A549 (cell line): ENCODE results near the gene PPP1R13L. TPM values are rescaled to one million over a fixed set of nuclear protein-coding genes. Genes with fewer than 3 reads are reported as not detected.
A peak's percentile ranks its signal among the peaks of the same experiment; 100 is the strongest.

Experiments used
- ATAC-seq, 2 experiments: fragments of 200-7000 bp in 1 of 2; fragments of >200 bp in 1 of 2; cut with Nextera tagmentation in 1 of 2; cut with Tn5 transposase in 1 of 2; 3 replicates each; pipeline versions ENCODE4 v1.8.0 to v1.9.1; 2018 to 2020; ENCODE audit warnings: mild to moderate bottlenecking in 1 of 2, moderate library complexity in 1 of 2
- CTCF ChIA-PET: fragments of 300-600 bp; sonication (Branson Sonifier 250); formaldehyde crosslinking; extraction: SDS; loops from one replicate; lab custom pipeline; 2021; ENCODE audit warnings: antibody characterized with exemption, inconsistent platforms; lab: Yijun Ruan, JAX
- POLR2A ChIA-PET: fragments of 350-600 bp; formaldehyde crosslinking; extraction: SDS; loops from one replicate; lab custom pipeline; 2021; ENCODE audit warnings: antibody characterized with exemption, inconsistent platforms; lab: Yijun Ruan, JAX
- DNase-seq, 2 experiments: peaks; one replicate each; pipeline versions ENCODE4 v3.0.0 to v3.0.0-alpha.2; 2011 to 2016; ENCODE audit warnings: low read depth in 1 of 2, low spot score in 1 of 2
- FAIRE-seq: peaks from 2 replicates; lab custom pipeline; 2011; peaks lifted over from hg19 to GRCh38; lab: Jason Lieb, UNC
- H3K27ac ChIP-seq, 2 experiments: fragments of >200 bp; sonication (Bioruptor Twin); formaldehyde crosslinking; 3 replicates each; pipeline ENCODE4 v1.5.1; 2016 to 2017
- H3K4me1 ChIP-seq: fragments of >200 bp; sonication (Bioruptor Twin); formaldehyde crosslinking; 3 replicates; pipeline ENCODE4 v1.6.1; 2016
- H3K4me2 ChIP-seq: fragments of >200 bp; sonication (Bioruptor Twin); formaldehyde crosslinking; 3 replicates; pipeline ENCODE4 v1.6.1; 2016
- H3K4me3 ChIP-seq: fragments of >200 bp; sonication (Bioruptor Twin); formaldehyde crosslinking; 3 replicates; pipeline ENCODE4 v1.5.1; 2016
- H3K9me3 ChIP-seq: fragments of >200 bp; sonication (Bioruptor Twin); formaldehyde crosslinking; 3 replicates; pipeline ENCODE4 v1.6.1; 2016
- ATOH8 ChIP-seq: fragments of 250-450 bp; sonication (Bioruptor Pico); IDR thresholded peaks from 2 replicates; pipeline ENCODE4 v1.5.0; 2020; ENCODE audit warnings: low read depth, mild to moderate bottlenecking, moderate library complexity
- CBX2 ChIP-seq: fragments of 200-600 bp; sonication (generic); IDR thresholded peaks from 2 replicates; pipeline ENCODE4 v1.6.1; 2016; ENCODE audit warnings: low read depth, mild to moderate bottlenecking, borderline replicate concordance
- CHD2 ChIP-seq: fragments of 150-350 bp; IDR thresholded peaks from 2 replicates; pipeline ENCODE4 v1.6.1; 2014; ENCODE audit warnings: low read length; ENCODE audit not compliant: partially characterized antibody
- CHD4 ChIP-seq: fragments of 200-600 bp; sonication (generic); IDR thresholded peaks from 2 replicates; pipeline ENCODE4 v1.6.1; 2016; ENCODE audit warnings: antibody characterized with exemption, mild to moderate bottlenecking, borderline replicate concordance
- EHF ChIP-seq: fragments of 250-450 bp; sonication (Bioruptor Pico); IDR thresholded peaks from 2 replicates; pipeline ENCODE4 v1.5.0; 2020; ENCODE audit warnings: mild to moderate bottlenecking
- EHMT2 ChIP-seq: fragments of 200-600 bp; sonication (generic); IDR thresholded peaks from 2 replicates; pipeline ENCODE4 v1.6.1; 2016; ENCODE audit warnings: antibody characterized with exemption, low read depth, mild to moderate bottlenecking, moderate library complexity
- EP300 ChIP-seq, 2 experiments: fragments of >200 bp; sonication (Bioruptor Twin); formaldehyde crosslinking; IDR thresholded peaks; 2 replicates in 1 of 2; 3 replicates in 1 of 2; pipeline ENCODE4 v1.6.1; 2016 to 2017
- FOSB ChIP-seq: fragments of 250-450 bp; sonication (Bioruptor Pico); IDR thresholded peaks from 2 replicates; pipeline ENCODE4 v1.5.0; 2020; ENCODE audit warnings: mild to moderate bottlenecking, moderate library complexity
- FOXS1 ChIP-seq: fragments of 250-450 bp; sonication (Bioruptor Pico); IDR thresholded peaks from 2 replicates; pipeline ENCODE4 v1.5.0; 2020; ENCODE audit warnings: mild to moderate bottlenecking, moderate library complexity
- HEYL ChIP-seq: fragments of 250-450 bp; sonication (Bioruptor Pico); IDR thresholded peaks from 2 replicates; pipeline ENCODE4 v1.8.0; 2021; ENCODE audit warnings: mild to moderate bottlenecking, moderate library complexity
- HOXB13 ChIP-seq: fragments of 250-450 bp; sonication (Bioruptor Pico); IDR thresholded peaks from 2 replicates; pipeline ENCODE4 v1.5.0; 2020; ENCODE audit warnings: low read depth, mild to moderate bottlenecking, moderate library complexity
- HOXB5 ChIP-seq: fragments of 250-450 bp; sonication (Bioruptor Pico); IDR thresholded peaks from 2 replicates; pipeline ENCODE4 v1.5.0; 2020; ENCODE audit warnings: mild to moderate bottlenecking, moderate library complexity
- KDM1A ChIP-seq: fragments of 200-600 bp; sonication (generic); IDR thresholded peaks from 2 replicates; pipeline ENCODE4 v1.6.1; 2016; ENCODE audit warnings: low read depth, mild to moderate bottlenecking
- MAZ ChIP-seq: fragments of 150-350 bp; IDR thresholded peaks from 2 replicates; pipeline ENCODE4 v1.6.1; 2014; ENCODE audit warnings: antibody characterized with exemption, low read depth, low read length, borderline replicate concordance
- NR3C1 ChIP-seq: fragments of >200 bp; sonication (Bioruptor Twin); formaldehyde crosslinking; IDR thresholded peaks from 3 replicates; pipeline ENCODE4 v1.6.1; 2017
- PHF8 ChIP-seq: fragments of 200-600 bp; sonication (generic); IDR thresholded peaks from 2 replicates; pipeline ENCODE4 v1.6.1; 2016; ENCODE audit warnings: low read depth, mild to moderate bottlenecking, antibody characterized with exemption, moderate library complexity, borderline replicate concordance
- POLR2A ChIP-seq: IDR thresholded peaks from 2 replicates; pipeline ENCODE4 v1.6.1; 2012; ENCODE audit warnings: mild to moderate bottlenecking, low read length
- POLR2AphosphoS2 ChIP-seq: conservative IDR thresholded peaks from 2 replicates; pipeline ENCODE4 v1.6.1; 2012; ENCODE audit warnings: low read length, improper control_type of control experiment, inconsistent platforms
- RARB ChIP-seq: fragments of 250-450 bp; sonication (Bioruptor Pico); IDR thresholded peaks from 2 replicates; pipeline ENCODE4 v1.8.0; 2021; ENCODE audit warnings: mild to moderate bottlenecking, moderate library complexity
- RFX5 ChIP-seq: fragments of 450-650 bp; IDR thresholded peaks from 2 replicates; pipeline ENCODE4 v1.7.1; 2014; ENCODE audit warnings: antibody characterized with exemption, mild to moderate bottlenecking, moderate library complexity
- RNF2 ChIP-seq: fragments of 200-600 bp; sonication (generic); IDR thresholded peaks from 2 replicates; pipeline ENCODE4 v1.6.1; 2016; ENCODE audit warnings: low read depth, mild to moderate bottlenecking, antibody characterized with exemption, moderate library complexity, borderline replicate concordance
- SREBF2 ChIP-seq: fragments of 450-650 bp; IDR thresholded peaks from 2 replicates; pipeline ENCODE4 v1.6.1; 2014; ENCODE audit warnings: mild to moderate bottlenecking, moderate library complexity
- TP53 ChIP-seq: fragments of 250-450 bp; sonication (Bioruptor Pico); IDR thresholded peaks from 2 replicates; pipeline ENCODE4 v1.5.0; 2021; ENCODE audit warnings: mild to moderate bottlenecking, moderate library complexity
- ZC3H11A ChIP-seq: fragments of 450-650 bp; IDR thresholded peaks from 2 replicates; pipeline ENCODE4 v1.6.1; 2014; ENCODE audit warnings: antibody characterized with exemption, mild to moderate bottlenecking
- ZFP36 ChIP-seq: fragments of 450-650 bp; IDR thresholded peaks from 2 replicates; pipeline ENCODE4 v1.6.1; 2014; ENCODE audit warnings: borderline replicate concordance; ENCODE audit not compliant: partially characterized antibody
- ZNF302 ChIP-seq: fragments of 250-450 bp; sonication (Bioruptor Pico); IDR thresholded peaks from 2 replicates; pipeline ENCODE4 v1.9.0; 2021; ENCODE audit warnings: inconsistent platforms, mild to moderate bottlenecking, moderate library complexity
- ZSCAN20 ChIP-seq: fragments of 250-450 bp; sonication (Bioruptor Pico); IDR thresholded peaks from 2 replicates; pipeline ENCODE4 v1.8.0; 2022; ENCODE audit warnings: mild to moderate bottlenecking, moderate library complexity
- WGBS: methylation state at CpG from one replicate; pipeline ENCODE4 v1.1.6; 2017; ENCODE audit errors: missing lambda C conversion rate; 5-methylcytosine and 5-hydroxymethylcytosine counted together
- polyA plus RNA-seq, 4 experiments: library from polyadenylated mRNA; depleted of rRNA in 3 of 4; stranded (reverse); fragments of >200 nt; fragmentation: RNase III in 1 of 4; extraction: RNeasy Plus Mini Kit Qiagen cat#74134 plus additional on column Dnase treatment in 1 of 4; gene quantifications; 2 replicates in 3 of 4; 3 replicates in 1 of 4; pipeline ENCODE4 v1.2.3, GENCODE V29; 2011 to 2017
- TF ChIP-seq, protein P1 (sequence below): IDR thresholded peaks from 2 replicates; pipeline ENCODE4 v1.6.1; 2012
- TF ChIP-seq, protein P2 (sequence below): fragments of >200 bp; sonication (Bioruptor Twin); formaldehyde crosslinking; IDR thresholded peaks from 3 replicates; pipeline ENCODE4 v1.6.1; 2016
- TF ChIP-seq, protein P3 (sequence below): fragments of 200-600 bp; sonication (generic); IDR thresholded peaks from 2 replicates; pipeline ENCODE4 v1.6.1; 2016; ENCODE audit warnings: antibody characterized with exemption, mild to moderate bottlenecking, moderate library complexity
- TF ChIP-seq, protein P4 (sequence below): IDR thresholded peaks from 2 replicates; pipeline ENCODE4 v1.6.1; 2012; ENCODE audit warnings: low read depth, borderline replicate concordance

The PPP1R13L gene
- polyA plus RNA-seq, 2 of the 4 experiments (the other 2 are of a cell fraction) = 3.2 to 18.9 TPM

DNA sequence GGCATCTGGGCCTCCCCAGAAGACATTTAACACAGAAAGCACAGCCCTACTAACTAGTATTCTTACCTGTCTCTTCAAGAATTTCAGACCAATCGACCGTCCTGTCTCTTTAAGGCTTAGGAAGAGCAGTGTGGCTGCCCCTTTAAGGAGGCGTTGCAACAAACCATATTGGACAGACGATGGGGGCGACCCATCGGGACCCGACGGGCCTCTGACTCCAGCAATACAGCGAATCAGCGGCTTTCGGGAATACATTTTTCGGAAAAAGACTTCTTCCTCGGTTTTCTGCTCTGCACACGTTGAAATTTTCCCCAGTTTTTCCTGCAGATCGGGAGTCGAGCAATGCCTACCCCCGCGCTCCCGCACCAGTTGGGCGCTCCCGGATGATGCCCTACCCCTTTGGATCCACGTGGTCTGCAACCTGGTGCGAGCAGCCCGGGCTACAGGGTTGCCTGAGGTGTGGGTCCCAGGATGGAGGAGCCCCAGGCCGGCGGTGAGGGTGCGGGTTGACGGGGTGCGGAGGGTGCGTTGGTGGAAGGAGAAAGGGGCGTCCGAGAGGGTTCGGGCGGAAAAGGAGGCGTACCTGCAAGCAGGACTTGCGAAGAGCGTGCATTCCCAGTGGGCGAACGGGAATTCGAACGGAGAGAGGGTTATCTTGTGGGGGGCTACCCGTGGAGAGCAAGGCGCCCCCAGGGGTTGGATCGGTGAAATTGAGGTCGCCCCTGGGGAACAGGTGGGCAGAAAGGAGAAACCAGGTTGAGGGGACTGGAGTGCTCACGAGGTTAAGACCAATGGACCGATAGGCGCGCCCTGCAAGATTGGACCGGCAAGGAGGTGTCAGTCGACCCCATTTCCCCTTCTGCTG is 1.6 kb upstream of the PPP1R13L start, which contains the start of gene POLR1G:
POLR1G (plus strand) TSS at position 419 of the 865 bp plus-strand sequence; CDS start at position 472, 53 bp downstream.
- H3K4me3 ChIP-seq = peak within 1 kb of the TSS; percentile 66
- 1% methylated on average over 51 of the region's 51 CpGs for WGBS
- POLR2A ChIA-PET = interaction anchor here (0.8 to 1.4 kb wide), 10 partner anchors 8 to 229 kb away, joined by 3 to 7 read pairs (median 4); partner anchors contain the start of genes ERCC1 and TRAPPC6A
- peak within 1 kb of the TSS; percentile 86 for H3K4me2 ChIP-seq
- peaks cover 39% of the 10 kb centered on the region for H3K4me1 ChIP-seq
- H3K9me3 ChIP-seq = no peaks in the 10 kb centered on the region
- ATAC-seq = peak; percentile 45 to 71
- DNase-seq = peak; percentile 92 to 98
- peak within 1 kb of the TSS; percentile 94 to 96 for H3K27ac ChIP-seq
- CTCF ChIA-PET = interaction anchor here (0.9 to 3.1 kb wide), 8 partner anchors 8 to 236 kb away, joined by 3 to 17 read pairs (median 7); no protein-coding TSS in a partner anchor
- no peak for FAIRE-seq
- peak; percentile 87; the same call in 1 of the 2 replicates for TF ChIP-seq POLR2AphosphoS2
- no peak for TF ChIP-seq EHF (CRISPR knock-in tag)
- TF ChIP-seq SREBF2 = no peak
- TF ChIP-seq TP53 (CRISPR knock-in tag) = peak; percentile 58; the same call in 1 of the 2 replicates
- no peak for TF ChIP-seq FOXS1 (CRISPR knock-in tag)
- TF ChIP-seq POLR2A = peak; percentile 93
- 0 out of 2 replicates have a peak, but pooled peaks have one; percentile 36 for TF ChIP-seq FOSB
- no peak for TF ChIP-seq HEYL (CRISPR knock-in tag)
- TF ChIP-seq, protein P1, sequence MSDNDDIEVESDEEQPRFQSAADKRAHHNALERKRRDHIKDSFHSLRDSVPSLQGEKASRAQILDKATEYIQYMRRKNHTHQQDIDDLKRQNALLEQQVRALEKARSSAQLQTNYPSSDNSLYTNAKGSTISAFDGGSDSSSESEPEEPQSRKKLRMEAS = peak; percentile 98
- peak; percentile 37; the same call in 1 of the 2 replicates for TF ChIP-seq PHF8
- TF ChIP-seq RARB (CRISPR knock-in tag) = no peak
- TF ChIP-seq ZNF302 (CRISPR knock-in tag) = no peak
- TF ChIP-seq EP300 (IDR thresholded peaks at IDR 0.05) = no peak; a peak in 1 of 5 replicates
- TF ChIP-seq, protein P2, sequence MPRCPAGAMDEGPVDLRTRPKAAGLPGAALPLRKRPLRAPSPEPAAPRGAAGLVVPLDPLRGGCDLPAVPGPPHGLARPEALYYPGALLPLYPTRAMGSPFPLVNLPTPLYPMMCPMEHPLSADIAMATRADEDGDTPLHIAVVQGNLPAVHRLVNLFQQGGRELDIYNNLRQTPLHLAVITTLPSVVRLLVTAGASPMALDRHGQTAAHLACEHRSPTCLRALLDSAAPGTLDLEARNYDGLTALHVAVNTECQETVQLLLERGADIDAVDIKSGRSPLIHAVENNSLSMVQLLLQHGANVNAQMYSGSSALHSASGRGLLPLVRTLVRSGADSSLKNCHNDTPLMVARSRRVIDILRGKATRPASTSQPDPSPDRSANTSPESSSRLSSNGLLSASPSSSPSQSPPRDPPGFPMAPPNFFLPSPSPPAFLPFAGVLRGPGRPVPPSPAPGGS = peak; percentile 39; the same call in 1 of the 3 replicates
- no peak for TF ChIP-seq HOXB13 (CRISPR knock-in tag)
- no peak for TF ChIP-seq CHD2
- TF ChIP-seq MAZ = 0 out of 2 replicates have a peak, but pooled peaks have one; percentile 22
- TF ChIP-seq ATOH8 = 0 out of 2 replicates have a peak, but pooled peaks have one; percentile 12
- no peak for TF ChIP-seq EHMT2
- TF ChIP-seq CBX2 = no peak
- no peak for TF ChIP-seq NR3C1
- TF ChIP-seq, protein P3, sequence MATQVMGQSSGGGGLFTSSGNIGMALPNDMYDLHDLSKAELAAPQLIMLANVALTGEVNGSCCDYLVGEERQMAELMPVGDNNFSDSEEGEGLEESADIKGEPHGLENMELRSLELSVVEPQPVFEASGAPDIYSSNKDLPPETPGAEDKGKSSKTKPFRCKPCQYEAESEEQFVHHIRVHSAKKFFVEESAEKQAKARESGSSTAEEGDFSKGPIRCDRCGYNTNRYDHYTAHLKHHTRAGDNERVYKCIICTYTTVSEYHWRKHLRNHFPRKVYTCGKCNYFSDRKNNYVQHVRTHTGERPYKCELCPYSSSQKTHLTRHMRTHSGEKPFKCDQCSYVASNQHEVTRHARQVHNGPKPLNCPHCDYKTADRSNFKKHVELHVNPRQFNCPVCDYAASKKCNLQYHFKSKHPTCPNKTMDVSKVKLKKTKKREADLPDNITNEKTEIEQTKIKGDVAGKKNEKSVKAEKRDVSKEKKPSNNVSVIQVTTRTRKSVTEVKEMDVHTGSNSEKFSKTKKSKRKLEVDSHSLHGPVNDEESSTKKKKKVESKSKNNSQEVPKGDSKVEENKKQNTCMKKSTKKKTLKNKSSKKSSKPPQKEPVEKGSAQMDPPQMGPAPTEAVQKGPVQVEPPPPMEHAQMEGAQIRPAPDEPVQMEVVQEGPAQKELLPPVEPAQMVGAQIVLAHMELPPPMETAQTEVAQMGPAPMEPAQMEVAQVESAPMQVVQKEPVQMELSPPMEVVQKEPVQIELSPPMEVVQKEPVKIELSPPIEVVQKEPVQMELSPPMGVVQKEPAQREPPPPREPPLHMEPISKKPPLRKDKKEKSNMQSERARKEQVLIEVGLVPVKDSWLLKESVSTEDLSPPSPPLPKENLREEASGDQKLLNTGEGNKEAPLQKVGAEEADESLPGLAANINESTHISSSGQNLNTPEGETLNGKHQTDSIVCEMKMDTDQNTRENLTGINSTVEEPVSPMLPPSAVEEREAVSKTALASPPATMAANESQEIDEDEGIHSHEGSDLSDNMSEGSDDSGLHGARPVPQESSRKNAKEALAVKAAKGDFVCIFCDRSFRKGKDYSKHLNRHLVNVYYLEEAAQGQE = no peak; the same call in 1 of the 2 replicates
- TF ChIP-seq ZC3H11A = no peak
- no peak for TF ChIP-seq RNF2
- no peak for TF ChIP-seq CHD4
- no peak for TF ChIP-seq ZSCAN20 (CRISPR knock-in tag)
- TF ChIP-seq HOXB5 (CRISPR knock-in tag) = peak; percentile 77; the same call in 1 of the 2 replicates
- TF ChIP-seq, protein P4, sequence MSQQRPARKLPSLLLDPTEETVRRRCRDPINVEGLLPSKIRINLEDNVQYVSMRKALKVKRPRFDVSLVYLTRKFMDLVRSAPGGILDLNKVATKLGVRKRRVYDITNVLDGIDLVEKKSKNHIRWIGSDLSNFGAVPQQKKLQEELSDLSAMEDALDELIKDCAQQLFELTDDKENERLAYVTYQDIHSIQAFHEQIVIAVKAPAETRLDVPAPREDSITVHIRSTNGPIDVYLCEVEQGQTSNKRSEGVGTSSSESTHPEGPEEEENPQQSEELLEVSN = no peak; the same call in 1 of the 2 replicates
- TF ChIP-seq KDM1A = no peak
- no peak for TF ChIP-seq ZFP36
- no peak for TF ChIP-seq RFX5
